Measurements from ENCODE around the gene HNF1A. TPM values are rescaled to one million over a fixed set of nuclear protein-coding genes. Genes with fewer than 3 reads are reported as not detected.

Gene HNF1A
- total and polyA plus RNA-seq, 2 of the 13 experiments (the other 11 are each of a cell fraction or from before 2014, with no cell fraction given), result 13.4 to 34.7 TPM

DNA sequence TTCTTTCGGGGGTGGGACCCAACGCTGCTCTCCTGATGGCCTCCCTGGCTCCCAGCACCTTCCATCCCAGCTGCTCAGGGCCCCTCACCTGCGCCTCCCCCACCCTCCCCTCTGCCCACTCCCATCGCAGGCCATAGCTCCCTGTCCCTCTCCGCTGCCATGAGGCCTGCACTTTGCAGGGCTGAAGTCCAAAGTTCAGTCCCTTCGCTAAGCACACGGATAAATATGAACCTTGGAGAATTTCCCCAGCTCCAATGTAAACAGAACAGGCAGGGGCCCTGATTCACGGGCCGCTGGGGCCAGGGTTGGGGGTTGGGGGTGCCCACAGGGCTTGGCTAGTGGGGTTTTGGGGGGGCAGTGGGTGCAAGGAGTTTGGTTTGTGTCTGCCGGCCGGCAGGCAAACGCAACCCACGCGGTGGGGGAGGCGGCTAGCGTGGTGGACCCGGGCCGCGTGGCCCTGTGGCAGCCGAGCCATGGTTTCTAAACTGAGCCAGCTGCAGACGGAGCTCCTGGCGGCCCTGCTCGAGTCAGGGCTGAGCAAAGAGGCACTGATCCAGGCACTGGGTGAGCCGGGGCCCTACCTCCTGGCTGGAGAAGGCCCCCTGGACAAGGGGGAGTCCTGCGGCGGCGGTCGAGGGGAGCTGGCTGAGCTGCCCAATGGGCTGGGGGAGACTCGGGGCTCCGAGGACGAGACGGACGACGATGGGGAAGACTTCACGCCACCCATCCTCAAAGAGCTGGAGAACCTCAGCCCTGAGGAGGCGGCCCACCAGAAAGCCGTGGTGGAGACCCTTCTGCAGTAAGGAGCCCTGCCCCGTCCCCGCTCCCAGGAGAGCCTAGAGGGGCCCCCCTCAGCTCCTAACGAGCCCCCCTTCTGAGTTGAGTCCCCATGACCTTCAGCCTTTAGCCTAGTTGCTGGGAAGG, at the start of gene HNF1A (continued):
- TF ChIP-seq FOXA1 (IDR thresholded peaks at IDR 0.05) (peak; percentile 72; the same call in 1 of the 2 replicates), FOXA1 (CRISPR knock-in tag; IDR thresholded peaks at IDR 0.05) (peak; percentile 92), PHB2 (IDR thresholded peaks at IDR 0.05; ENCODE audit: partially characterized antibody) (no peak), PITX1 (CRISPR knock-in tag; IDR thresholded peaks at IDR 0.05) (peak; percentile 94), NFE2L1 (CRISPR knock-in tag; IDR thresholded peaks at IDR 0.05; ENCODE audit: borderline replicate concordance) (no peak), MIER3 (CRISPR knock-in tag; IDR thresholded peaks at IDR 0.05; ENCODE audit: borderline replicate concordance) (peak; percentile 85; the same call in 1 of the 2 replicates), KDM1A (CRISPR knock-in tag; IDR thresholded peaks at IDR 0.05) (no peak; the same call in 1 of the 2 replicates), MYC (CRISPR knock-in tag; IDR thresholded peaks at IDR 0.05; ENCODE audit: borderline replicate concordance) (peak; percentile 95), ETV5 (CRISPR knock-in tag; IDR thresholded peaks at IDR 0.05; ENCODE audit: borderline replicate concordance) (peak; percentile 34; the same call in 1 of the 2 replicates), CEBPG (CRISPR knock-in tag; IDR thresholded peaks at IDR 0.05) (no peak; the same call in 1 of the 2 replicates), JDP2 (CRISPR knock-in tag; IDR thresholded peaks at IDR 0.05; ENCODE audit: borderline replicate concordance) (no peak), FLYWCH1 (CRISPR knock-in tag; IDR thresholded peaks at IDR 0.05) (no peak)
- TF ChIP-seq, protein P1, sequence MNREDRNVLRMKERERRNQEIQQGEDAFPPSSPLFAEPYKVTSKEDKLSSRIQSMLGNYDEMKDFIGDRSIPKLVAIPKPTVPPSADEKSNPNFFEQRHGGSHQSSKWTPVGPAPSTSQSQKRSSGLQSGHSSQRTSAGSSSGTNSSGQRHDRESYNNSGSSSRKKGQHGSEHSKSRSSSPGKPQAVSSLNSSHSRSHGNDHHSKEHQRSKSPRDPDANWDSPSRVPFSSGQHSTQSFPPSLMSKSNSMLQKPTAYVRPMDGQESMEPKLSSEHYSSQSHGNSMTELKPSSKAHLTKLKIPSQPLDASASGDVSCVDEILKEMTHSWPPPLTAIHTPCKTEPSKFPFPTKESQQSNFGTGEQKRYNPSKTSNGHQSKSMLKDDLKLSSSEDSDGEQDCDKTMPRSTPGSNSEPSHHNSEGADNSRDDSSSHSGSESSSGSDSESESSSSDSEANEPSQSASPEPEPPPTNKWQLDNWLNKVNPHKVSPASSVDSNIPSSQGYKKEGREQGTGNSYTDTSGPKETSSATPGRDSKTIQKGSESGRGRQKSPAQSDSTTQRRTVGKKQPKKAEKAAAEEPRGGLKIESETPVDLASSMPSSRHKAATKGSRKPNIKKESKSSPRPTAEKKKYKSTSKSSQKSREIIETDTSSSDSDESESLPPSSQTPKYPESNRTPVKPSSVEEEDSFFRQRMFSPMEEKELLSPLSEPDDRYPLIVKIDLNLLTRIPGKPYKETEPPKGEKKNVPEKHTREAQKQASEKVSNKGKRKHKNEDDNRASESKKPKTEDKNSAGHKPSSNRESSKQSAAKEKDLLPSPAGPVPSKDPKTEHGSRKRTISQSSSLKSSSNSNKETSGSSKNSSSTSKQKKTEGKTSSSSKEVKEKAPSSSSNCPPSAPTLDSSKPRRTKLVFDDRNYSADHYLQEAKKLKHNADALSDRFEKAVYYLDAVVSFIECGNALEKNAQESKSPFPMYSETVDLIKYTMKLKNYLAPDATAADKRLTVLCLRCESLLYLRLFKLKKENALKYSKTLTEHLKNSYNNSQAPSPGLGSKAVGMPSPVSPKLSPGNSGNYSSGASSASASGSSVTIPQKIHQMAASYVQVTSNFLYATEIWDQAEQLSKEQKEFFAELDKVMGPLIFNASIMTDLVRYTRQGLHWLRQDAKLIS (CRISPR knock-in tag; IDR thresholded peaks at IDR 0.05), result no peak; the same call in 1 of the 2 replicates
- TF ChIP-seq, protein P2, sequence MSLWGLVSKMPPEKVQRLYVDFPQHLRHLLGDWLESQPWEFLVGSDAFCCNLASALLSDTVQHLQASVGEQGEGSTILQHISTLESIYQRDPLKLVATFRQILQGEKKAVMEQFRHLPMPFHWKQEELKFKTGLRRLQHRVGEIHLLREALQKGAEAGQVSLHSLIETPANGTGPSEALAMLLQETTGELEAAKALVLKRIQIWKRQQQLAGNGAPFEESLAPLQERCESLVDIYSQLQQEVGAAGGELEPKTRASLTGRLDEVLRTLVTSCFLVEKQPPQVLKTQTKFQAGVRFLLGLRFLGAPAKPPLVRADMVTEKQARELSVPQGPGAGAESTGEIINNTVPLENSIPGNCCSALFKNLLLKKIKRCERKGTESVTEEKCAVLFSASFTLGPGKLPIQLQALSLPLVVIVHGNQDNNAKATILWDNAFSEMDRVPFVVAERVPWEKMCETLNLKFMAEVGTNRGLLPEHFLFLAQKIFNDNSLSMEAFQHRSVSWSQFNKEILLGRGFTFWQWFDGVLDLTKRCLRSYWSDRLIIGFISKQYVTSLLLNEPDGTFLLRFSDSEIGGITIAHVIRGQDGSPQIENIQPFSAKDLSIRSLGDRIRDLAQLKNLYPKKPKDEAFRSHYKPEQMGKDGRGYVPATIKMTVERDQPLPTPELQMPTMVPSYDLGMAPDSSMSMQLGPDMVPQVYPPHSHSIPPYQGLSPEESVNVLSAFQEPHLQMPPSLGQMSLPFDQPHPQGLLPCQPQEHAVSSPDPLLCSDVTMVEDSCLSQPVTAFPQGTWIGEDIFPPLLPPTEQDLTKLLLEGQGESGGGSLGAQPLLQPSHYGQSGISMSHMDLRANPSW (CRISPR knock-in tag; IDR thresholded peaks at IDR 0.05; ENCODE audit: borderline replicate concordance), result peak; percentile 26; the same call in 1 of the 2 replicates
- TF ChIP-seq, protein P3, sequence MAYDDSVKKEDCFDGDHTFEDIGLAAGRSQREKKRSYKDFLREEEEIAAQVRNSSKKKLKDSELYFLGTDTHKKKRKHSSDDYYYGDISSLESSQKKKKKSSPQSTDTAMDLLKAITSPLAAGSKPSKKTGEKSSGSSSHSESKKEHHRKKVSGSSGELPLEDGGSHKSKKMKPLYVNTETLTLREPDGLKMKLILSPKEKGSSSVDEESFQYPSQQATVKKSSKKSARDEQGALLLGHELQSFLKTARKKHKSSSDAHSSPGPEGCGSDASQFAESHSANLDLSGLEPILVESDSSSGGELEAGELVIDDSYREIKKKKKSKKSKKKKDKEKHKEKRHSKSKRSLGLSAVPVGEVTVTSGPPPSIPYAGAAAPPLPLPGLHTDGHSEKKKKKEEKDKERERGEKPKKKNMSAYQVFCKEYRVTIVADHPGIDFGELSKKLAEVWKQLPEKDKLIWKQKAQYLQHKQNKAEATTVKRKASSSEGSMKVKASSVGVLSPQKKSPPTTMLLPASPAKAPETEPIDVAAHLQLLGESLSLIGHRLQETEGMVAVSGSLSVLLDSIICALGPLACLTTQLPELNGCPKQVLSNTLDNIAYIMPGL (CRISPR knock-in tag; IDR thresholded peaks at IDR 0.05; ENCODE audit: borderline replicate concordance in 1 of 2, low read depth in 1 of 2), result peak; percentile 22 to 79; a peak in 2 of 4 replicates
- TF ChIP-seq, protein P4, sequence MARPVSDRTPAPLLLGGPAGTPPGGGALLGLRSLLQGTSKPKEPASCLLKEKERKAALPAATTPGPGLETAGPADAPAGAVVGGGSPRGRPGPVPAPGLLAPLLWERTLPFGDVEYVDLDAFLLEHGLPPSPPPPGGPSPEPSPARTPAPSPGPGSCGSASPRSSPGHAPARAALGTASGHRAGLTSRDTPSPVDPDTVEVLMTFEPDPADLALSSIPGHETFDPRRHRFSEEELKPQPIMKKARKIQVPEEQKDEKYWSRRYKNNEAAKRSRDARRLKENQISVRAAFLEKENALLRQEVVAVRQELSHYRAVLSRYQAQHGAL (CRISPR knock-in tag; IDR thresholded peaks at IDR 0.05; ENCODE audit: not compliant biosample characterization), result no peak
- TF ChIP-seq, protein P5, sequence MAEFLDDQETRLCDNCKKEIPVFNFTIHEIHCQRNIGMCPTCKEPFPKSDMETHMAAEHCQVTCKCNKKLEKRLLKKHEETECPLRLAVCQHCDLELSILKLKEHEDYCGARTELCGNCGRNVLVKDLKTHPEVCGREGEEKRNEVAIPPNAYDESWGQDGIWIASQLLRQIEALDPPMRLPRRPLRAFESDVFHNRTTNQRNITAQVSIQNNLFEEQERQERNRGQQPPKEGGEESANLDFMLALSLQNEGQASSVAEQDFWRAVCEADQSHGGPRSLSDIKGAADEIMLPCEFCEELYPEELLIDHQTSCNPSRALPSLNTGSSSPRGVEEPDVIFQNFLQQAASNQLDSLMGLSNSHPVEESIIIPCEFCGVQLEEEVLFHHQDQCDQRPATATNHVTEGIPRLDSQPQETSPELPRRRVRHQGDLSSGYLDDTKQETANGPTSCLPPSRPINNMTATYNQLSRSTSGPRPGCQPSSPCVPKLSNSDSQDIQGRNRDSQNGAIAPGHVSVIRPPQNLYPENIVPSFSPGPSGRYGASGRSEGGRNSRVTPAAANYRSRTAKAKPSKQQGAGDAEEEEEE (CRISPR knock-in tag; IDR thresholded peaks at IDR 0.05; ENCODE audit: borderline replicate concordance), result no peak

All from HepG2 (cell line).